Erythroblast (primary cell): ENCODE measurements around the gene PATL2.

ENCODE experiments used
- GATA1 ChIP-seq: IDR thresholded peaks from 2 replicates; pipeline ENCODE4 v1.6.1; 2011; ENCODE audit warnings: low read depth, mild to moderate bottlenecking, control low read depth, low read length, moderate library complexity
- POLR2A ChIP-seq: IDR thresholded peaks from 2 replicates; pipeline ENCODE4 v1.6.1; 2011; ENCODE audit warnings: mild to moderate bottlenecking, low read length

DNA sequence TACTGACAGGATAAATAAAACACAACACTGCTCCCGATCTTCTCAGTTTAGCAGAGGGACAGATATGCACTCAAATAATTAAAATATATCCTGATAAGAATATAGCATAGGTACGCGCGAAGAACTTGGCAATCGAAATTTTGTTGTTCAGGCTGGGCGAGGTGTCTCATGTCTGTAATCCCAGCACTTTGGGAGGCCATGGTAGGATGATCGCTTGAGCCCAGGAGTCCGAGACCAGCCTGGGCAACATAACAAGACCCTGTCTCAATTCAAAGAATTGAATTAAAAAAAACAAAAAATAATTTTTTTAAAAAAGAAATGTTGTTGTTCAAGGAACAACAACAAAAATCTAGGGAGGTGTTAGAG, 7.8 kb upstream of the PATL2 start:
- TF ChIP-seq POLR2A, result no peak
- TF ChIP-seq GATA1, result no peak
